Ovary (tissue), 9 donors: ENCODE results near the gene INPP5A. TPM values are rescaled to one million over a fixed set of nuclear protein-coding genes. Genes with fewer than 3 reads are reported as not detected.

Experiments
- DNase-seq, 5 donors: peaks; one replicate each; pipeline ENCODE4 v3.0.0-alpha.2; 2019 to 2020
- H3K27ac ChIP-seq, 2 donors: fragments of 200-600 bp; one replicate each; pipeline versions ENCODE4 v1.5.1 to v1.8.0; 2019 to 2022
- H3K27me3 ChIP-seq: fragments of 200-600 bp; one replicate; pipeline ENCODE4 v1.8.0; 2022
- H3K36me3 ChIP-seq: fragments of 200-600 bp; sonication (generic); one replicate; pipeline ENCODE4 v1.5.1; 2019
- H3K4me1 ChIP-seq: one replicate; pipeline ENCODE4 v1.8.1; 2013; ENCODE audit warnings: mild to moderate bottlenecking, moderate library complexity; ENCODE audit not compliant: insufficient read depth
- H3K4me3 ChIP-seq: fragments of 200-600 bp; sonication (generic); one replicate; pipeline ENCODE4 v1.5.1; 2017
- H3K9me3 ChIP-seq, 2 donors: fragments of 200-600 bp in 1 of 2; sonication (generic) in 1 of 2; one replicate each; pipeline versions ENCODE4 v1.5.1 to v1.8.1; 2013 to 2019; ENCODE audit warnings: mild to moderate bottlenecking in 1 of 2, moderate library complexity in 1 of 2
- CTCF ChIP-seq, 3 donors: fragments of 450-650 bp in 2 of 3; fragments of 200-600 bp in 1 of 3; IDR thresholded peaks; one replicate each; pipeline versions ENCODE4 v1.5.1 to v1.8.0; 2016 to 2022; ENCODE audit warnings: antibody characterized with exemption in 3 of 3, mild to moderate bottlenecking in 1 of 3
- EP300 ChIP-seq: sonication (generic); formaldehyde crosslinking; IDR thresholded peaks from one replicate; pipeline ENCODE4 v1.6.1; 2017; ENCODE audit warnings: antibody characterized with exemption
- POLR2A ChIP-seq: fragments of 450-650 bp; IDR thresholded peaks from one replicate; pipeline ENCODE4 v1.6.1; 2017; ENCODE audit warnings: antibody characterized with exemption, mild to moderate bottlenecking, moderate library complexity
- WGBS, 3 donors: extraction: QIAGEN DNeasy Blood & Tissue Kit in 1 of 3; methylation state at CpG; one replicate each; pipeline versions ENCODE4 v1.1.5 to v1.1.7; 2013 to 2017; 5-methylcytosine and 5-hydroxymethylcytosine counted together
- intact Hi-C, 4 donors: fragments of 100-400 bp; cut with DNase I; formaldehyde crosslinking; loops; one replicate each; pipeline versions ENCODE4 v1.11.0 to v1.15.1; 2022 to 2023
- polyA plus RNA-seq, 2 donors: library from polyadenylated mRNA; stranded (reverse); fragments of 200-250 nt in 1 of 2; fragments of 350-450 nt in 1 of 2; fragmentation: Illumina TruSeq in 1 of 2; extraction: RNeasy Lipid Tissue Mini Kit (QIAGEN cat#74804) in 1 of 2; gene quantifications; one replicate each; pipeline ENCODE4 v1.2.3, GENCODE V29; 2013 to 2014
- total RNA-seq, 7 donors: library from RNA; depleted of rRNA in 2 of 7; stranded (reverse); fragments of >200 nt in 2 of 7; fragmentation: NEBNext Ultra II Directional in 3 of 7; extraction: Animal tissue kit (Norgen Biotek cat#: 25700) in 3 of 7; gene quantifications; one replicate each; pipeline versions ENCODE4 v1.1.0 to v1.2.4, GENCODE V29; 2016 to 2023
- donor health status: DM: no; HTN: no; CAD: no; lungs with moderate emphysema.
- donor health status: DM: no; HTN: no; CAD: no.
- donor health status: Bipolar disorder and iron deficiency.
- donor health status: DM: yes; HTN: yes; CAD: no.
- donor health status: DM: no; HTN: no; CAD: no.
- donor health status: DM: yes; HTN: yes; CAD: no.

The INPP5A gene
- total and polyA plus RNA-seq, 9 donors: 19.8 to 41.2 (median 35.3) TPM

GRCh38 chr10:132813001-132813401 lies 275.4 kb downstream of the INPP5A start:
- H3K9me3 ChIP-seq: no peaks in the 10 kb centered on the region
- no peaks in the 10 kb centered on the region for H3K36me3 ChIP-seq
- no peaks in the 10 kb centered on the region for H3K4me1 ChIP-seq
- no peak for DNase-seq
- H3K27ac ChIP-seq: no peak overlapping the region
- TF ChIP-seq POLR2A (no peak), EP300 (no peak), CTCF (IDR thresholded peaks at IDR 0.05) (no peak)
- no peak overlapping the region for H3K4me3 ChIP-seq
- WGBS, 3 donors: 74 to 78% (median 74%) methylated on average over 10 of the region's 10 CpGs
- intact Hi-C loops: no loop called here
- no peaks in the 10 kb centered on the region for H3K27me3 ChIP-seq

DNA sequence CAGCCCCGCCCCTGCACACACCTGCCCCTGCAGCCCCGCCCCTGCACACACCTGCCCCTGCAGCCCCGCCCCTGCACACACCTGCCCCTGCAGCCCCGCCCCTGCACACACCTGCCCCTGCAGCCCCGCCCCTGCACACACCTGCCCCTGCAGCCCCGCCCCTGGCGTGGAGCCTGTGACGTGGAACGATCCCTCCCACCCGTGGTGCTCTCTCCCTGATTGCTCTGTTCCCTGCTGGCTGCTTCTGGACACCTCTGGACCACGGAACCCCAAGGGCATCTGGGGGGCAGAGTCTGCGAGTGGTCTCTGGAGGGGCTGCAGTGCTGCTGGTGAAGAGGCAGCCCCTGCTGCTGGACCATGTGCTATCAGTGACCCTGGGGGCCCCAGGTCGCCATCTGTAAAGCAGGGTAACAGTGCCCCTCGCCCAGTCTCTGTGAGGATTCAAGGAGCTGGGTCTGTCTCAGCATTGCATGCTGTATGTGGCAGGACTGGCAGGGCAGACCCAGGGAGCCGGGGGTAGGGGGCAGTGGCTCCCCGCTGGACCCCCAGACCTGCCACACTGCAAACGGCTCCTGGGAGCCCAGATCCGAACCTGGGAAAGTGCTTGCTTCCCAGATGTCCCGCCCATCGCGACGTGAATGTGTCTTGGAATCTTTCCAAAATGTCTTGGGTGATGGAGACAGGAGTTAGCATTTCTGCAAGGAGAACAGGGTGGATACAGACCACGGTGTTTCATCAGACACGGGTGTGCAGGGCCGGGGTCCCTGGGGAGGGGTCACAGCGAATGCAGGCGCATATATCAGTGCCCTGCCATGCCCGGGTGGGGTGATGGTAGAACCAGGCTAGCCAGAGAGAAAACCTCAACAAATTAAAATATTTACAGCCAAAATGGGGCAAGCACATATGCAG lies 276.2 kb downstream of the INPP5A start:
- 58 to 59% (median 59%) methylated on average over 19 to 25 of the region's 28 CpGs for WGBS, 3 donors
- TF ChIP-seq CTCF (IDR thresholded peaks at IDR 0.05) (no peak), EP300 (no peak), POLR2A (no peak)
- intact Hi-C loops: no loop called here

DNA sequence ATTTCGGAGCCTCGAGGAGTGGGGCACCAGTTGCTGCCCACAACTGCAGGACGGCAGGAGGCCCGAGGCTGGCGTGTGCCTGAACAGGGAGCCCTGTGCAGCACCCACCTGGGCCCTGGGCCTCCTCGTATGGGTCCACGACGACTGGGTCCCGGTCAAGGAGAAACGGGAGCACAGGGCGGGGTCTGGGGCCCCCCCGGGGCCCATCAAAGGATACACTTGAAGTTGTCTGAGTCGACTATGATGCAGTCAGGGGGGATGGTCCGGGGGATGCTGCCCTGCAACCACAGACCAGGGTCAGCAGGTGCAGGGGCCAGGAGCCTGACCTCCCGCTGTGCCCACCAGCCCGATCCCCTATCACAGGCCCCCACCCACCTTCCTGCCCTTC lies 276.9 kb downstream of the INPP5A start:
- WGBS, 3 donors: 63 to 72% (median 69%) methylated on average over 15 to 16 of the region's 16 CpGs
- no peaks in the 10 kb centered on the region for H3K27me3 ChIP-seq
- no peak for DNase-seq

More for the DNA sequence above, 276.2 kb downstream of the INPP5A start:
- H3K4me3 ChIP-seq: no peak overlapping the region
- H3K9me3 ChIP-seq: no peaks in the 10 kb centered on the region
- no peaks in the 10 kb centered on the region for H3K4me1 ChIP-seq
- DNase-seq: no peak
- no peak overlapping the region for H3K27ac ChIP-seq
- no peaks in the 10 kb centered on the region for H3K36me3 ChIP-seq
- H3K27me3 ChIP-seq: no peaks in the 10 kb centered on the region

More for the DNA sequence above, 276.9 kb downstream of the INPP5A start:
- Histone ChIP-seq H3K36me3 (no peaks in the 10 kb centered on the region), H3K4me1 (no peaks in the 10 kb centered on the region), H3K9me3 (no peaks in the 10 kb centered on the region), H3K27ac (no peak overlapping the region), H3K4me3 (no peak overlapping the region)
- no peak for TF ChIP-seq CTCF (IDR thresholded peaks at IDR 0.05)
- no peak for TF ChIP-seq EP300
- TF ChIP-seq POLR2A: no peak
- intact Hi-C loops: no loop called here
